Neutrophil (primary cell): ENCODE results near the gene FIGNL1.

Experiments
- H3K27ac ChIP-seq: fragments of 200-600 bp; sonication (generic); 2 replicates; pipeline ENCODE4 v1.5.1; 2016; ENCODE audit warnings: mild to moderate bottlenecking, moderate library complexity
- H3K27me3 ChIP-seq: fragments of 200-600 bp; sonication (generic); 2 replicates; pipeline ENCODE4 v1.6.0; 2016; ENCODE audit warnings: mild to moderate bottlenecking
- H3K36me3 ChIP-seq: fragments of 200-600 bp; sonication (generic); 2 replicates; pipeline ENCODE4 v1.5.1; 2017
- H3K4me1 ChIP-seq, 2 experiments: fragments of 200-600 bp in 1 of 2; sonication (generic) in 1 of 2; 1 replicate in 1 of 2; 2 replicates in 1 of 2; pipeline versions ENCODE4 v1.5.1 to v1.6.1; 2013 to 2016; ENCODE audit warnings: low read depth in 1 of 2, low read length in 1 of 2, mild to moderate bottlenecking in 1 of 2, moderate library complexity in 1 of 2; ENCODE audit not compliant: control insufficient read depth in 1 of 2, insufficient read depth in 1 of 2
- H3K4me3 ChIP-seq, 2 experiments: fragments of 200-600 bp in 1 of 2; sonication (generic) in 1 of 2; 1 replicate in 1 of 2; 2 replicates in 1 of 2; pipeline ENCODE4 v1.5.1; 2013 to 2016; ENCODE audit warnings: low read depth in 1 of 2, low read length in 1 of 2, mild to moderate bottlenecking in 1 of 2, moderate library complexity in 1 of 2
- H3K9me3 ChIP-seq: fragments of 200-600 bp; sonication (generic); 2 replicates; pipeline ENCODE4 v1.5.1; 2016
- CTCF ChIP-seq: fragments of 200-600 bp; sonication (generic); IDR thresholded peaks from 2 replicates; pipeline ENCODE4 v1.5.1; 2016; ENCODE audit warnings: antibody characterized with exemption

The FIGNL1 gene

DNA sequence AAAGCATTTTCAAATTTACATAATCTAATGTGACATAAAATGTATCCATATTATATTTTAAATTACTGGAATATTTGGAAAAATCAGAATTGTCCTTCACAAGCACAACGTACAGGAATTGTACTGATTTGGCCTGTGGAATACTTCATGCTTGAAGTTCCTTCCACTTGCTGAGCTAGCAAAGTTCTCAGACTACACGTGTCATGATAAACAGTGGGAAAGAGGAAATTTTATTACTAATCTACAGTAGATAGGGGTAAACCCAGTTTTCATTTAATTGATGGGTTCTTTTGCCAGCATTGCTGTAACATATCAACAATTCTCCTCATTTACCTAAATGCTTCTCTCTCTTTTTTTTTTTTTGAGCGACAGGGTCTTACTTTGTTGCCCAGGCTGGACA lies 45.6 kb upstream of the FIGNL1 start:
- Histone ChIP-seq H3K4me1 (no peaks in the 10 kb centered on the region), H3K9me3 (no peaks in the 10 kb centered on the region), H3K27ac (no peak overlapping the region), H3K4me3 (no peak overlapping the region), H3K27me3 (peaks cover 31% of the 10 kb centered on the region), H3K36me3 (no peaks in the 10 kb centered on the region)
- TF ChIP-seq CTCF = no peak

GRCh38 chr7:50492770-50493519 lies 42.8 kb upstream of the FIGNL1 start:
- Histone ChIP-seq H3K36me3 (no peaks in the 10 kb centered on the region), H3K27me3 (peaks cover 24% of the 10 kb centered on the region), H3K9me3 (no peaks in the 10 kb centered on the region), H3K27ac (no peak overlapping the region), H3K4me1 (no peaks in the 10 kb centered on the region), H3K4me3 (no peak overlapping the region)
- TF ChIP-seq CTCF = no peak

GRCh38 chr7:50491943-50492342 lies 41.8 kb upstream of the FIGNL1 start:
- Histone ChIP-seq H3K27me3 (peaks cover 14% of the 10 kb centered on the region), H3K4me3 (no peak overlapping the region), H3K9me3 (no peaks in the 10 kb centered on the region), H3K4me1 (no peaks in the 10 kb centered on the region), H3K27ac (no peak overlapping the region), H3K36me3 (no peaks in the 10 kb centered on the region)
- TF ChIP-seq CTCF = no peak

GRCh38 chr7:50491209-50491608 lies 41.1 kb upstream of the FIGNL1 start:
- no peaks in the 10 kb centered on the region for H3K9me3 ChIP-seq
- H3K4me3 ChIP-seq = no peak overlapping the region
- no peaks in the 10 kb centered on the region for H3K36me3 ChIP-seq
- no peaks in the 10 kb centered on the region for H3K4me1 ChIP-seq
- H3K27ac ChIP-seq = no peak overlapping the region
- TF ChIP-seq CTCF = no peak
- peaks cover 7% of the 10 kb centered on the region for H3K27me3 ChIP-seq

DNA sequence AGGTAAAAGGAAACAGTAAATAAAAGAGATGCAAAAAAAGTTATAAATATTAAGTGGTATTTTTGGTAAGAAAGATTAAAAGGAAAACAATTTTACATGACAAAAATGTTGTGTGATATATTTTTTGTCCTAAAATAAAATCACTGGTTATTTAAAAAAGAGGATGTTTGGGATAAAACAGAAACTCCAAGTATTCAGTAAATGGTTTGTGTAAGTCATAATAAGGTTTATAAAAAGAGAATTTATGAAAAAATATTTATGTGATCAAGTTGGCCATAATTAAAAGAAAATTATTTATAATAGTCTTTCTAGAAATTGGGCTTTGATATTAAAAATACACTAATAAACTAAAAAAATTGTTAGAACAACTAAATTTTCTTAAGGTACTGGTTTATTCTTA lies 38.2 kb upstream of the FIGNL1 start:
- no peaks in the 10 kb centered on the region for H3K9me3 ChIP-seq
- no peaks in the 10 kb centered on the region for H3K4me1 ChIP-seq
- H3K36me3 ChIP-seq = no peaks in the 10 kb centered on the region
- H3K27ac ChIP-seq = no peak overlapping the region
- TF ChIP-seq CTCF = no peak
- H3K27me3 ChIP-seq = no peaks in the 10 kb centered on the region
- no peak overlapping the region for H3K4me3 ChIP-seq
